Measurements from ENCODE around the gene PLEKHG3. TPM values are rescaled to one million over a fixed set of nuclear protein-coding genes. Genes with fewer than 3 reads are reported as not detected.

Gene PLEKHG3
- total and polyA plus RNA-seq, 7 experiments from 2014 or later, result 0.17 to 43.6 (median 2.0) TPM

DNA sequence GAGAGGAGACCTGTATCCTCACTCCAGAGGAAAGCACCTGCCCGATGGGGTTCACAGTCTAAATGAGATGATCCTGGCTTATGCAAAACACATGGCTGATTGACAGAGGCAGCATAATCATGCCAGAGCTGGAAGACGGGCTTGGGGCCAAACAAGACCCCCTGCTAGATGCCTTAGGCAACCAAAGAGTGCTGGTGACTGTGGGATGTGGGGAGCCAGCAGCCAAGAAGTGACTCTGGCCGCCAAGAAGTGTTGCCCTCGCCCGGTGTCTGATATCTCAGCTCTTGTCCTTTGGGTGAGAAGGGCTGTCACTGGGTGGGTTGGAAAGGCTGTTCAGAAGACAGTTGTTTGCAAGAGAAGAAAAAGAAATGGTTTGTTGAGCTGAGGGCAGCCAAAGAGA, 56.7 kb downstream of the PLEKHG3 start:
- Histone ChIP-seq H3K4me1 (ENCODE audit: control insufficient read depth in 2 of 2, insufficient read depth in 2 of 2, low read length in 2 of 2) (peaks cover 0 to 70% of the 10 kb centered on the region in 2 donors), H3K27me3 (ENCODE audit: control insufficient read depth in 2 of 2, insufficient read depth in 2 of 2, low read length in 2 of 2) (no peaks in the 10 kb centered on the region), H3K9me3 (ENCODE audit: control insufficient read depth in 2 of 3, low read length in 3 of 3) (no peaks in the 10 kb centered on the region), H3K36me3 (ENCODE audit: control insufficient read depth in 2 of 3, insufficient read depth in 3 of 3, low read length in 3 of 3) (no peaks in the 10 kb centered on the region), H3K4me3 (ENCODE audit: low read length) (no peak overlapping the region), H3K27ac (ENCODE audit: low read depth, low read length) (no peak overlapping the region)
- DNase-seq (no peak), ATAC-seq (no peak)
- Mint-ChIP-seq H3K27ac (peak overlapping the region in 1 of 9 donors; percentile 3), H3K9me3 (no peaks in the 10 kb centered on the region), H3K27me3 (peaks cover 0 to 21% (median 0%) of the 10 kb centered on the region in 5 donors), H3K4me1 (peaks cover 0 to 62% (median 21%) of the 10 kb centered on the region in 7 donors), H3K4me3 (no peak overlapping the region), H3K36me3 (no peaks in the 10 kb centered on the region)
- ChIA-PET POLR2A (no interaction called here), CTCF (interaction anchor here (1.1 to 1.5 kb wide), 2 partner anchors 86 to 131 kb away, joined by 3 to 4 read pairs; no protein-coding TSS in a partner anchor)
- intact Hi-C loops (cut with micrococcal nuclease), result loop anchor here (1.0 to 5.0 kb wide), 4 partner anchors 54 to 131 kb away; no protein-coding TSS in a partner anchor

DNA sequence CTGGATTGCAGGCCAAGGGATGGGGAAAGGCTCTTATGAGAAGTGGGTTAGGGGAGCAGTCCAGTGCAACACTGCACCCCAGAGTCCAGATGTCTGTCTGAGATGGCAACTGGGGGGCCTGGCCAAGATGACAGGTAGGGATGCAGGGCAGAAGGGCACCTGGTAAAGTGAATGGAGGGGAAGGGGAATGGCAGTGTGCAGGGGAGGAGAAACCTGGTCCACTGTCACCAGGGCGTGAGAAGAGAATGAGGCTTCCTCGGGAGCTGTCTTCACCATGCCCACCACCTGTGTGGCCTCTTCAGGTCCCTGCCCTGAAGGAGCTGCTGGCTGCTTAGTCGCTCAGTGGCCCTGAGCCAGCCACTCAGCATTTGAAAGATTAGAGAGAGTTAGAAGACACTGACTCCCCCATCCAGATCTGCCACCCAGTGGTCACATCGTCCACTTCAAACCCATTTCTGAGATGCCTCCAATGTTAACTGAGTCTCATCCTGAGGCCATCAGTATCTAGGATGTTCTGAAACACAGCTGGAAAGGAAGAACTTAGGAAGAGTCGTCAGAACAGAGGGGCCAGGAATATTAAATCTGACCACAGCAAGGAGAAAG, 57.3 kb downstream of the PLEKHG3 start:
- peaks cover 0 to 63% (median 21%) of the 10 kb centered on the region in 7 donors for H3K4me1 Mint-ChIP-seq
- POLR2A ChIA-PET, result no interaction called here
- peaks cover 0 to 21% (median 0%) of the 10 kb centered on the region in 5 donors for H3K27me3 Mint-ChIP-seq
- H3K9me3 Mint-ChIP-seq, result no peaks in the 10 kb centered on the region
- Histone ChIP-seq H3K27ac (ENCODE audit: low read depth, low read length) (no peak overlapping the region), H3K36me3 (ENCODE audit: control insufficient read depth in 2 of 3, insufficient read depth in 3 of 3, low read length in 3 of 3) (no peaks in the 10 kb centered on the region), H3K4me3 (ENCODE audit: low read length) (no peak overlapping the region), H3K4me1 (ENCODE audit: control insufficient read depth in 2 of 2, insufficient read depth in 2 of 2, low read length in 2 of 2) (peaks cover 0 to 64% of the 10 kb centered on the region in 2 donors), H3K27me3 (ENCODE audit: control insufficient read depth in 2 of 2, insufficient read depth in 2 of 2, low read length in 2 of 2) (no peaks in the 10 kb centered on the region), H3K9me3 (ENCODE audit: control insufficient read depth in 2 of 3, low read length in 3 of 3) (no peaks in the 10 kb centered on the region)
- H3K27ac Mint-ChIP-seq, result peak overlapping the region in 2 of 9 donors; percentile 3 to 31
- DNase-seq (no peak), ATAC-seq (no peak)
- no peak overlapping the region for H3K4me3 Mint-ChIP-seq
- CTCF ChIA-PET, result interaction anchor here (0.9 to 1.1 kb wide), 3 partner anchors 11 to 130 kb away, joined by 3 to 9 read pairs (median 4); no protein-coding TSS in a partner anchor
- intact Hi-C loops (cut with micrococcal nuclease), result loop anchor here (5.0 kb wide), 3 partner anchors 54 to 131 kb away; no protein-coding TSS in a partner anchor
- H3K36me3 Mint-ChIP-seq, result no peaks in the 10 kb centered on the region

DNA sequence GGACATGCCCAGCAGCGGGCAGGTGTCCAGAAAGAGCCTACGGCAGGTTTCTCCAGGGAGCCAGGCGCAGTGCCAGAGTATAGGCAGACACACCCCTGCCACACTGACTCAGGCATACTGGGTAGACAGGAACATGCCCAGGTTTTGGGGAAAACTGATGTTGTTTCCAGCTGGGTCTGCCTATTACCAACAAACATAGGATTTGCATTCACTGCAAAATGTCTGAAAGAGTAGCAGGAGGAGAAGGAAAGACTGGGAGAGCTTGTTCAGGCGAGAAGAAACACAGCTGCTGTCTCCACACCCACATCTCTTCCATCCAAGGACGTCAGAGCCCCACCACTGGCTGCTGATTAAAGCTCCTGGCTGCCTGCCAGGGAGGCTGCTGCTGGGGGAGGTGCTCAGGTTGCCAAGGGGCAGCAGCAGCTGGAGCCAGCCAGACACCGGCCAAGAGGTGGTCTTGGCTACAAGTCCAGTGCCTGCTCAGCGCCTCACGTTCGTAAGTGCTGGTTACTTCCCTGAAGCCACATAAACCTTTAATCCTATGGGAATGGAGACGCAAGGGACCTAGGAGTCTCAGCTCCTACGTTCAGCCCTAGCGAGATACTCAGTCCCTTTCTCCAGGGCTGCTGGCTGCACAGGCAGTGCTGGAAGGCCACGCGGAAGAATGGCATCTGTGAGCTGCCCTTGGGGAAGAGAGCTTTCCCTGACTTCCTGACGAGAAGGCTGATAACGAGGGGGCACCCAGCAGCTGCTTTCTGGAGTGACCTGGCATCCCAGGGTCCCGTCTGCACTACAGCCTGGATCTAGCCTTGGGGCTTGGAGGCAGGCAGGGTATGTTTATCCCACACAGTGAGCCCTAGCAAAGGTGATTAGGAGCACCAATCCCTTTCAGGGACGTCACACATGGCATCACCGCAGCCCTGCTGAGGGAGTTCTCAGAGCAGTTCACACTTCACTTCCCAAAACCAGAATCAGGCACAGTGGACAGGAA, 58.1 kb downstream of the PLEKHG3 start:
- Mint-ChIP-seq H3K27me3 (peaks cover 0 to 21% (median 0%) of the 10 kb centered on the region in 5 donors), H3K27ac (peak overlapping the region in 2 of 9 donors; percentile 31 to 47), H3K4me1 (peaks cover 0 to 59% (median 21%) of the 10 kb centered on the region in 7 donors), H3K36me3 (no peaks in the 10 kb centered on the region), H3K9me3 (no peaks in the 10 kb centered on the region), H3K4me3 (peak overlapping the region in 1 of 10 donors; percentile 30)
- Histone ChIP-seq H3K4me3 (ENCODE audit: low read length) (no peak overlapping the region), H3K36me3 (ENCODE audit: control insufficient read depth in 2 of 3, insufficient read depth in 3 of 3, low read length in 3 of 3) (no peaks in the 10 kb centered on the region), H3K27ac (ENCODE audit: low read depth, low read length) (no peak overlapping the region), H3K9me3 (ENCODE audit: control insufficient read depth in 2 of 3, low read length in 3 of 3) (no peaks in the 10 kb centered on the region), H3K27me3 (ENCODE audit: control insufficient read depth in 2 of 2, insufficient read depth in 2 of 2, low read length in 2 of 2) (no peaks in the 10 kb centered on the region), H3K4me1 (ENCODE audit: control insufficient read depth in 2 of 2, insufficient read depth in 2 of 2, low read length in 2 of 2) (peaks cover 0 to 56% of the 10 kb centered on the region in 2 donors)
- POLR2A ChIA-PET, result no interaction called here
- ATAC-seq (no peak), DNase-seq (no peak)
- intact Hi-C loops (cut with micrococcal nuclease), result loop anchor here (5.0 kb wide), 3 partner anchors 55 to 130 kb away; no protein-coding TSS in a partner anchor
- CTCF ChIA-PET, result interaction anchor here (0.9 to 1.0 kb wide), 2 partner anchors 10 to 129 kb away, joined by 3 to 9 read pairs; no protein-coding TSS in a partner anchor

DNA sequence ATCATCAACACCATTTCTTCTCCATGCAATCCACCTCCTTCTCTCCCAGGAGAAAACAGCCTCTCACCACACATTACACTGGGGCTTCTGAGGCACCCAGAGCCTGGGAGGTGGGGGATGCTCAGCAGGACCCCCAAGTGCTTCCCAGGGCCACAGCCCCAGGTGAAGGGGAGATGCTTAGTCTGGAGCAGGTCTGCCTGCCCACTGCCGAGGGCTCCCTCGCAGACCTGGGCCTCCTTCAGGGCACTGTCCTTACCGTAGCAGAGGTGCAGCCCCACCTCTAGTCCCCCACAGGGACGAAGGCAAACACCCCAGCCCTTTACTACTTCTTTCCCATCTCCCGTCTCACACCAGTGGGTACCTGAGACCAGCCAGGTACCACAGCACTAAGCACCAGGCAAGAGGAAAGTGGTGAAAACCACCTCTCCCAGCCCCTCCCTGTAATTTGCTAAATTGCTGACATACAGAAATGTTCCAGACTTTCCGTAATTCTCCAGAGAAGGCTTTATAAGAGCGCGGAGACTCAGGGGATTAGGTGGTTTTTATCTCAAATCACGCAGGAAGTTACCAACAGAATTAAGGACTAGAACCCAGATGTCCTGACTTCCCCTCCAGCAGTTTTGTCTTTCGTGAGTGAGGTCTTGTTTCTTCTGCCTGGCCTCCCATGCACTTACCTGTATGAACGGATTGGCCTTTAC, 59.0 kb downstream of the PLEKHG3 start:
- Mint-ChIP-seq H3K27me3 (peaks cover 0 to 21% (median 0%) of the 10 kb centered on the region in 5 donors), H3K9me3 (no peaks in the 10 kb centered on the region), H3K27ac (peak overlapping the region in 1 of 9 donors; percentile 44), H3K4me1 (peaks cover 0 to 55% (median 21%) of the 10 kb centered on the region in 7 donors), H3K36me3 (no peaks in the 10 kb centered on the region), H3K4me3 (no peak overlapping the region)
- Histone ChIP-seq H3K27me3 (ENCODE audit: control insufficient read depth in 2 of 2, insufficient read depth in 2 of 2, low read length in 2 of 2) (no peaks in the 10 kb centered on the region), H3K36me3 (ENCODE audit: control insufficient read depth in 2 of 3, insufficient read depth in 3 of 3, low read length in 3 of 3) (no peaks in the 10 kb centered on the region), H3K4me1 (ENCODE audit: control insufficient read depth in 2 of 2, insufficient read depth in 2 of 2, low read length in 2 of 2) (peaks cover 0 to 47% of the 10 kb centered on the region in 2 donors), H3K4me3 (ENCODE audit: low read length) (no peak overlapping the region), H3K27ac (ENCODE audit: low read depth, low read length) (no peak overlapping the region), H3K9me3 (ENCODE audit: control insufficient read depth in 2 of 3, low read length in 3 of 3) (no peaks in the 10 kb centered on the region)
- POLR2A ChIA-PET, result no interaction called here
- ATAC-seq (no peak), DNase-seq (no peak)
- CTCF ChIA-PET, result interaction anchor here (2.5 kb wide), 1 partner anchor 129 kb away, joined by 8 read pairs; no protein-coding TSS in a partner anchor
- intact Hi-C loops (cut with micrococcal nuclease), result loop anchor here (5.0 kb wide), 3 partner anchors 56 to 129 kb away; no protein-coding TSS in a partner anchor

DNA sequence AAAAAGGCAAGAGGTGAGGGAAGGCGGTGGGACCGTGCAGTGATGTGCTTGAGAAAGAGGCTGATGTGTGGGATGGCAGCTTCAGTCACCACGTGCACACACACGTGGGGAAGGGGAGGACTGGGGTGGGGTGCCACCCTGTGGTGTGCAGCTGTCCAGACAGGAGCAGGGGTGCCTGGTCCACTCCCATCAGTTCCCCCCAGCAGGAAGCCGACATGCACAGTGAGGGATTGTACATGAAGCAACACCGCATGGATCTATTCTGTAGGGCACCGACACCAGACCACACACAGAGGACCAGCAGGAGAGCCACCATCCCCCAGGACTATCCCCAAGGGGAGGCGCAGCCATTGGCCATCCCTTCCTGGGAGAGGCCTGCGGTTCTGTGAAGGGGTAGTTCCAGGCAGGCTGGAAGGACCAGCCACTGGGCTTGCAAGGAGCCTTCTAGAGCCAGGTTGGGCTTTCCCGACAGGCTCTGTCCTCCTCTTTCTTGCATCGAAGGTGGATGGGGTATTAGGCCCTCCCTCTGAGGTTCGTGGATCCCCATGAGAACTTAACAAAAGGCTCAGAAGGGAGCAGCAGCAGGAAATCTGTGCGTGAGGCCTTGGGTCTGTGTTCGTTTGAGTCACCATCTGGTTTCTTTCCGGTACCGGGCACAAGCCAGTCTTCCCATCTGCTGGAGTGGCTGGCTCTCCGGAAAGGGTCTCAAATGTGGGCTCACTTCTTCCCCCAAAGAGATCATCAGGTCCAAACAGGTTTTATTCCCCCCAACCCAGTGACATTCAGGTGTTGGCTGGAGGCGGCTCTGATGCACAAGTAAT, 59.8 kb downstream of the PLEKHG3 start:
- intact Hi-C loops (cut with micrococcal nuclease), result loop anchor here (1.0 to 5.0 kb wide), 8 partner anchors 55 to 420 kb away; partner anchors contain the start of gene HSPA2 (in 1 of the 2)
- Histone ChIP-seq H3K4me1 (ENCODE audit: control insufficient read depth in 2 of 2, insufficient read depth in 2 of 2, low read length in 2 of 2) (peaks cover 0 to 40% of the 10 kb centered on the region in 2 donors), H3K4me3 (ENCODE audit: low read length) (peak overlapping the region; percentile 39), H3K36me3 (ENCODE audit: control insufficient read depth in 2 of 3, insufficient read depth in 3 of 3, low read length in 3 of 3) (no peaks in the 10 kb centered on the region), H3K9me3 (ENCODE audit: control insufficient read depth in 2 of 3, low read length in 3 of 3) (no peaks in the 10 kb centered on the region), H3K27ac (ENCODE audit: low read depth, low read length) (no peak overlapping the region), H3K27me3 (ENCODE audit: control insufficient read depth in 2 of 2, insufficient read depth in 2 of 2, low read length in 2 of 2) (no peaks in the 10 kb centered on the region)
- peak overlapping the region in 1 of 9 donors; percentile 3 for H3K27ac Mint-ChIP-seq
- DNase-seq, result no peak
- peak overlapping the region in 8 of 10 donors; percentile 36 to 78 (median 65) for H3K4me3 Mint-ChIP-seq
- CTCF ChIA-PET, result interaction anchor here (0.6 to 2.5 kb wide), 5 partner anchors 18 to 128 kb away, joined by 3 to 19 read pairs (median 8); no protein-coding TSS in a partner anchor
- peaks cover 0 to 47% (median 21%) of the 10 kb centered on the region in 7 donors for H3K4me1 Mint-ChIP-seq
- POLR2A ChIA-PET, result no interaction called here
- no peaks in the 10 kb centered on the region for H3K9me3 Mint-ChIP-seq
- H3K36me3 Mint-ChIP-seq, result no peaks in the 10 kb centered on the region
- no peak for ATAC-seq
- H3K27me3 Mint-ChIP-seq, result peaks cover 0 to 21% (median 0%) of the 10 kb centered on the region in 5 donors

All from naive thymus-derived CD4-positive, alpha-beta T cell (primary cell).